Keratinocyte (primary cell): ENCODE measurements around the gene SOST. TPM values are rescaled to one million over a fixed set of nuclear protein-coding genes. Genes with fewer than 3 reads are reported as not detected.

ENCODE experiments used
- DNase-seq: peaks from one replicate; pipeline ENCODE4 v3.0.0-alpha.2; 2011; ENCODE audit warnings: low read depth, missing footprints, low spot score
- FAIRE-seq: peaks from 2 replicates; lab custom pipeline; 2011; peaks lifted over from hg19 to GRCh38; lab: Jason Lieb, UNC
- H2AFZ ChIP-seq: 2 replicates; pipeline ENCODE4 v1.6.0; 2012; ENCODE audit warnings: low read length, control low read depth, inconsistent platforms; ENCODE audit not compliant: control insufficient read depth
- H3K27ac ChIP-seq: 2 replicates; pipeline ENCODE4 v1.5.1; 2011; ENCODE audit warnings: low read length; ENCODE audit not compliant: control insufficient read depth, insufficient read depth
- H3K27me3 ChIP-seq: 3 replicates; pipeline ENCODE4 v1.6.0; 2011; ENCODE audit warnings: low read length; ENCODE audit not compliant: control insufficient read depth, insufficient read depth; ENCODE audit errors: extremely low read depth
- H3K36me3 ChIP-seq, 2 experiments: 2 replicates in 1 of 2; 3 replicates in 1 of 2; pipeline ENCODE4 v1.5.1; 2011; ENCODE audit warnings: low read length in 2 of 2, mild to moderate bottlenecking in 1 of 2; ENCODE audit not compliant: control insufficient read depth in 2 of 2, insufficient read depth in 2 of 2; ENCODE audit errors: extremely low read depth in 1 of 2
- H3K4me1 ChIP-seq: 3 replicates; pipeline ENCODE4 v1.5.1; 2011; ENCODE audit warnings: low read length; ENCODE audit not compliant: control insufficient read depth, insufficient read depth; ENCODE audit errors: extremely low read depth
- H3K4me2 ChIP-seq: 3 replicates; pipeline ENCODE4 v1.6.0; 2011; ENCODE audit warnings: low read depth, low read length; ENCODE audit not compliant: control insufficient read depth, insufficient read depth; ENCODE audit errors: extremely low read depth
- H3K4me3 ChIP-seq, 3 experiments: fragments of 200-600 bp in 1 of 3; sonication (generic) in 1 of 3; 2 replicates in 2 of 3; 3 replicates in 1 of 3; pipeline ENCODE4 v1.5.1; 2011 to 2016; ENCODE audit warnings: low read length in 3 of 3, mild to moderate bottlenecking in 3 of 3, control low read depth in 2 of 3, inconsistent platforms in 1 of 3, low read depth in 1 of 3, mixed read lengths in 1 of 3, mixed run types in 1 of 3, moderate library complexity in 1 of 3; ENCODE audit not compliant: control insufficient read depth in 2 of 3, insufficient read depth in 2 of 3; ENCODE audit errors: extremely low read depth in 1 of 3
- H3K79me2 ChIP-seq: 2 replicates; pipeline ENCODE4 v1.6.0; 2012; ENCODE audit warnings: low read length; ENCODE audit not compliant: control insufficient read depth, insufficient read depth
- H3K9ac ChIP-seq: 3 replicates; pipeline ENCODE4 v1.6.0; 2011; ENCODE audit warnings: low read length; ENCODE audit not compliant: control insufficient read depth, insufficient read depth; ENCODE audit errors: extremely low read depth
- H3K9me1 ChIP-seq: 3 replicates; pipeline ENCODE4 v1.6.0; 2011; ENCODE audit warnings: low read length; ENCODE audit not compliant: control insufficient read depth, insufficient read depth; ENCODE audit errors: extremely low read depth
- H3K9me3 ChIP-seq: 2 replicates; pipeline ENCODE4 v1.5.1; 2012; ENCODE audit warnings: low read depth, low read length; ENCODE audit not compliant: control insufficient read depth
- H4K20me1 ChIP-seq: 3 replicates; pipeline ENCODE4 v1.6.0; 2011; ENCODE audit warnings: low read length; ENCODE audit not compliant: control insufficient read depth, insufficient read depth; ENCODE audit errors: extremely low read depth
- CTCF ChIP-seq, 3 experiments: IDR thresholded peaks in 1 of 3; conservative IDR thresholded peaks in 1 of 3; optimal IDR thresholded peaks in 1 of 3; 2 replicates in 2 of 3; 3 replicates in 1 of 3; pipeline versions ENCODE3 to v1.5.1; 2011; ENCODE audit warnings: low read length in 3 of 3, mild to moderate bottlenecking in 3 of 3, moderate library complexity in 2 of 3, control low read depth in 1 of 3, inconsistent platforms in 1 of 3; ENCODE audit not compliant: insufficient read depth in 2 of 3; ENCODE audit errors: extremely low read depth in 1 of 3
- EZH2 ChIP-seq: IDR thresholded peaks from one replicate; pipeline ENCODE4 v1.6.1; 2012; ENCODE audit warnings: inconsistent platforms, mild to moderate bottlenecking, low read length, moderate library complexity
- dilution Hi-C: fragments of 300-500 bp; cut with MboI; formaldehyde crosslinking; loops from one replicate; pipeline ENCODE4 v1.7.0; 2020; ENCODE audit warnings: low sequenced_read_pairs; ENCODE audit not compliant: extremely low pct_ligation_motif_present
- polyA plus RNA-seq, 5 experiments: library from polyadenylated mRNA; depleted of rRNA in 3 of 5; stranded (reverse) in 3 of 5; stranded (forward) in 1 of 5; unstranded in 1 of 5; fragments of >200 nt; gene quantifications; 1 replicate in 1 of 5; 2 replicates in 3 of 5; 3 replicates in 1 of 5; pipeline versions ENCODE4 v1.2.1 to v1.2.3, GENCODE V29; 2011 to 2012; ENCODE audit warnings: missing spikeins in 2 of 5, low read depth in 1 of 5, low replicate concordance in 1 of 5

SOST gene
- polyA plus RNA-seq, 1 donor (not counting 4 experiments of a cell fraction or from before 2014, with no cell fraction given), result 0.04 TPM

GRCh38 chr17:43718544-43718943 is 40.0 kb downstream of the SOST start:
- FAIRE-seq (no peak), DNase-seq (no peak)
- dilution Hi-C loops, result no loop called here
- Histone ChIP-seq H2AFZ (no peak overlapping the region), H3K27me3 (no peaks in the 10 kb centered on the region), H3K9me1 (no peaks in the 10 kb centered on the region), H4K20me1 (no peaks in the 10 kb centered on the region), H3K36me3 (no peaks in the 10 kb centered on the region), H3K9ac (no peak overlapping the region), H3K4me2 (no peak overlapping the region), H3K9me3 (no peaks in the 10 kb centered on the region), H3K4me1 (peaks cover 22% of the 10 kb centered on the region), H3K4me3 (no peak overlapping the region), H3K27ac (no peak overlapping the region), H3K79me2 (no peaks in the 10 kb centered on the region)
- TF ChIP-seq CTCF (optimal IDR thresholded peaks at IDR 0.05 in 1 of 3, IDR thresholded peaks at IDR 0.05 in 1 of 3, conservative IDR thresholded peaks at IDR 0.05 in 1 of 3; ENCODE audit: extremely low read depth in 1 of 3, insufficient read depth in 2 of 3, low read length in 3 of 3), result no peak
- TF ChIP-seq EZH2, result no peak

DNA sequence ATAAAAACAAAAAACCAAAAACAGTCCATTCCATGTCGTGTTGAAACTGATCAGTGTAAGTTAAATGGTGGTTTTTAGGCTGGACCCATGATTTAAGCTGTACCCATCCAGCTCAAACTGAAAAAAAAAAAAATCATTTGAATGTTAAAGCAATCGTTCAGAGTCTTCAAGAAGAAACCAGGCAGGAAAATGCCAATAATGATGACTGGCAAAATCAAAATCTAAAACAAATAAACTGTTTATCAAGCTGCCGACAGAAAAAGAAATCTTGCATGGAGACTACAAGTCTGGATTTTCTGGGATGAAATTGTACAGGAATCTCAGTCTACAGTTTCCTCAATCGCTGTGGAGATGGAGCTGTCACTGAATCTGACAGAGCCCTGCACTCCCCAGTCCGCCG is 40.7 kb downstream of the SOST start:
- H3K4me3 ChIP-seq, result no peak overlapping the region
- no peaks in the 10 kb centered on the region for H3K36me3 ChIP-seq
- no peak overlapping the region for H3K9ac ChIP-seq
- no peaks in the 10 kb centered on the region for H3K9me3 ChIP-seq
- H4K20me1 ChIP-seq, result no peaks in the 10 kb centered on the region
- no peaks in the 10 kb centered on the region for H3K27me3 ChIP-seq
- H3K9me1 ChIP-seq, result no peaks in the 10 kb centered on the region
- TF ChIP-seq EZH2, result no peak
- TF ChIP-seq CTCF (optimal IDR thresholded peaks at IDR 0.05 in 1 of 3, IDR thresholded peaks at IDR 0.05 in 1 of 3, conservative IDR thresholded peaks at IDR 0.05 in 1 of 3; ENCODE audit: extremely low read depth in 1 of 3, insufficient read depth in 2 of 3, low read length in 3 of 3), result no peak
- H3K27ac ChIP-seq, result no peak overlapping the region
- H3K4me1 ChIP-seq, result peaks cover 27% of the 10 kb centered on the region
- H2AFZ ChIP-seq, result no peak overlapping the region
- H3K4me2 ChIP-seq, result no peak overlapping the region
- FAIRE-seq (peak; percentile 67), DNase-seq (no peak)
- H3K79me2 ChIP-seq, result no peaks in the 10 kb centered on the region
- dilution Hi-C loops, result no loop called here
